ENCODE data around the gene CCDC73.
"Not testable (repeated sequence)": the region's sequence is repeated elsewhere in the genome, so short reads cannot be mapped to it uniquely, and the experiment has no call there.

The CCDC73 gene

GRCh38 chr11:32705309-32706033, 89.0 kb downstream of the CCDC73 start:
- no peak for DNase-seq (ENCODE audit: low spot score)

GRCh38 chr11:32704775-32705174, 89.7 kb downstream of the CCDC73 start:
- DNase-seq (ENCODE audit: low spot score) = no peak

GRCh38 chr11:32704261-32704660, 90.2 kb downstream of the CCDC73 start:
- DNase-seq (ENCODE audit: low spot score) = no peak

GRCh38 chr11:32701616-32702015, 92.8 kb downstream of the CCDC73 start:
- DNase-seq (ENCODE audit: low spot score) = no peak

- DNase-seq (ENCODE audit: low spot score) = no peak
These were observed 95.9 kb downstream of the CCDC73 start for GRCh38 chr11:32698579-32698978.

GRCh38 chr11:32671051-32671450, 123.4 kb downstream of the CCDC73 start:
- DNase-seq (ENCODE audit: low spot score) = no peak

- peak; percentile 4 for DNase-seq (ENCODE audit: low spot score)
These were observed 134.8 kb downstream of the CCDC73 start for GRCh38 chr11:32659672-32660071.

- peak; percentile 13 for DNase-seq (ENCODE audit: low spot score)
These were observed 135.6 kb downstream of the CCDC73 start for GRCh38 chr11:32658639-32659406.

- DNase-seq (ENCODE audit: low spot score) = no peak
These were observed 150.9 kb downstream of the CCDC73 start for GRCh38 chr11:32643526-32643925.

- no peak for DNase-seq (ENCODE audit: low spot score)
These were observed 153.1 kb downstream of the CCDC73 start for GRCh38 chr11:32641361-32641760.

- no peak for DNase-seq (ENCODE audit: low spot score)
These were observed 158.6 kb downstream of the CCDC73 start for GRCh38 chr11:32635819-32636218.

- DNase-seq (ENCODE audit: low spot score) = no peak
These were observed 163.6 kb downstream of the CCDC73 start for GRCh38 chr11:32630844-32631243.

- DNase-seq (ENCODE audit: low spot score) = no peak
These were observed 177.6 kb downstream of the CCDC73 start for GRCh38 chr11:32616903-32617302.

- DNase-seq (ENCODE audit: low spot score) = no peak
These were observed 179.0 kb downstream of the CCDC73 start for GRCh38 chr11:32615422-32615821.

- no peak for DNase-seq (ENCODE audit: low spot score)
These were observed 180.8 kb downstream of the CCDC73 start for GRCh38 chr11:32613500-32614151.

GRCh38 chr11:32610797-32611352, 183.6 kb downstream of the CCDC73 start:
- DNase-seq (ENCODE audit: low spot score) = peak; percentile 22

- not testable (repeated sequence) for DNase-seq (ENCODE audit: low spot score)
These were observed 185.6 kb downstream of the CCDC73 start for GRCh38 chr11:32608826-32609225.

GRCh38 chr11:32606220-32606619, 188.2 kb downstream of the CCDC73 start:
- DNase-seq (ENCODE audit: low spot score) = no peak

- no peak for DNase-seq (ENCODE audit: low spot score)
These were observed 191.6 kb downstream of the CCDC73 start for GRCh38 chr11:32602657-32603415.

- DNase-seq (ENCODE audit: low spot score) = no peak
These were observed 196.5 kb downstream of the CCDC73 start for GRCh38 chr11:32597921-32598320.

GRCh38 chr11:32596114-32596513, 198.3 kb downstream of the CCDC73 start:
- not testable (repeated sequence) for DNase-seq (ENCODE audit: low spot score)

- DNase-seq (ENCODE audit: low spot score) = no peak
These were observed 200.2 kb downstream of the CCDC73 start for GRCh38 chr11:32594272-32594671.

All from GM03348 (cell line).